Measurements from ENCODE around the gene POLE.

Gene POLE

GRCh38 chr12:132635076-132635955, 51.8 kb downstream of the POLE start:
- Mint-ChIP-seq H3K4me1 (peaks cover 15% of the 10 kb centered on the region), H3K27ac (peak overlapping the region; percentile 6), H3K4me3 (no peak overlapping the region), H3K9me3 (no peaks in the 10 kb centered on the region), H3K36me3 (peaks cover 88% of the 10 kb centered on the region), H3K27me3 (no peaks in the 10 kb centered on the region)
- no peak for ATAC-seq

- H3K4me3 Mint-ChIP-seq = no peak overlapping the region
- peaks cover 90% of the 10 kb centered on the region for H3K36me3 Mint-ChIP-seq
- peaks cover 15% of the 10 kb centered on the region for H3K4me1 Mint-ChIP-seq
- H3K27ac Mint-ChIP-seq = peak overlapping the region; percentile 59
- no peaks in the 10 kb centered on the region for H3K9me3 Mint-ChIP-seq
- no peaks in the 10 kb centered on the region for H3K27me3 Mint-ChIP-seq
- ATAC-seq = no peak
These were observed 52.6 kb downstream of the POLE start for GRCh38 chr12:132634411-132634990.

DNA sequence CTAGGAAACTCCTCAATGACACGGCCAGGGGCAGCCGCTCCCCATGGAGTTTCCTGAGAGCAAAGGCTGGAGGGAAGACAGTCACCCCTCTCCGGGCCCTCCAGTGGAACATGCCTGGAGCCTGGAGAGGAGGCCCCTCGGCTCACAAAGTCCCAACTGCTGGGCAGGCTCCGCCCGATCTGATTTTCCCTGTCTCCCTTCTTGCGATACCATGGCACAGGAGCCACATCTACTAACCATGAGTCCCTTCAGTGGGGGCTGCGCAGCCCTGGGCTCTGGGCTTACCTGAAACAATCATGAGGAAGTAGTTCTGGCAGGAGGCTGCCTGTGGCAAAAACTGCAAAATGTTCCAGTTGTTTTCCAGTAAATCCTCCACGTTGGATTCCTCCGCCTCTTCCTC, 53.2 kb downstream of the POLE start:
- Mint-ChIP-seq H3K4me1 (peaks cover 15% of the 10 kb centered on the region), H3K27ac (peak overlapping the region; percentile 59), H3K4me3 (no peak overlapping the region), H3K36me3 (peaks cover 88% of the 10 kb centered on the region), H3K27me3 (no peaks in the 10 kb centered on the region), H3K9me3 (no peaks in the 10 kb centered on the region)
- ATAC-seq = no peak

DNA sequence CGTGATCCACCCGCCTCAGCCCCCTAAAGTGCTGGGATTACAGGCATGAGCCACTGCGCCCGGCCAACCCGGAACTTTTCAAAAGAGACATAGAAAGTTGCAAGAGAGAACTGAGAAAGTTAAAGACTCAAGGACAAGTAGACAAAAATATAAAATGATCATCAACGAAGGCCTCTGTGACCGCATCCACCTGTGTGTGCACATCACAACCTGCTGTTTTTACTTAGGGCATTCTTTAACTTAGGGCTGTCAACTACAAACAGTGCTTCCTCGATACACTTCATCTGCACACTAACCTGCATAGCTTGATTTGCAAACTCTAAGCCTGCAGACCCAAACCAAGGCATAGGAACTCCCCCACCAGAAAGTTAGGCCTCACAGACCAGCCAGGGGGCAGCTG, 53.7 kb downstream of the POLE start:
- Mint-ChIP-seq H3K27ac (peak overlapping the region; percentile 59), H3K9me3 (no peaks in the 10 kb centered on the region), H3K36me3 (peaks cover 84% of the 10 kb centered on the region), H3K27me3 (no peaks in the 10 kb centered on the region), H3K4me1 (peaks cover 15% of the 10 kb centered on the region), H3K4me3 (no peak overlapping the region)
- no peak for ATAC-seq

GRCh38 chr12:132632521-132633228, 54.5 kb downstream of the POLE start:
- Mint-ChIP-seq H3K9me3 (no peaks in the 10 kb centered on the region), H3K27ac (peak overlapping the region; percentile 59), H3K36me3 (peaks cover 83% of the 10 kb centered on the region), H3K4me3 (no peak overlapping the region), H3K27me3 (no peaks in the 10 kb centered on the region), H3K4me1 (peaks cover 15% of the 10 kb centered on the region)
- peak; percentile 84 for ATAC-seq

- Mint-ChIP-seq H3K4me3 (no peak overlapping the region), H3K9me3 (no peaks in the 10 kb centered on the region), H3K4me1 (peaks cover 15% of the 10 kb centered on the region), H3K27ac (no peak overlapping the region), H3K27me3 (no peaks in the 10 kb centered on the region), H3K36me3 (peaks cover 74% of the 10 kb centered on the region)
- no peak for ATAC-seq
These were observed 55.5 kb downstream of the POLE start for GRCh38 chr12:132631666-132632065.

DNA sequence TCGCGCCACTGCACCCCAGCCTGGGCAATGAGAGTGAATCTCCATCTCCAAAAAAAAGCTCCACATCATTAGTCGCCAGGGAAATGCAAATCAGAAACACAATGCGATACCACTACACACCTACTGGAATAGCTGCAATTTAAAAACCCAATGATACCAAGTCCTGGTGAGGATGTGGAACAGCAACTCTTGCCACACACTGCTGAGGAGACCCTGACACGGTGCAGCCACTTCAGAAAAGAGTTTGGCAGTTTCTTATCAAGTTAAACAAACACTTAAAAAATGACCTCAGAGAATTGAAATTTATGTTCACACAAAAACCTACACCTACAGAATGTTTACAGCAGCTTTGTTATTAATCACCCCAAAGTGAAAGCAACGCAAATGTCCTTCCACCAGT, 56.5 kb downstream of the POLE start:
- Mint-ChIP-seq H3K4me1 (peaks cover 15% of the 10 kb centered on the region), H3K27me3 (no peaks in the 10 kb centered on the region), H3K9me3 (no peaks in the 10 kb centered on the region), H3K36me3 (peaks cover 68% of the 10 kb centered on the region), H3K27ac (no peak overlapping the region), H3K4me3 (no peak overlapping the region)
- no peak for ATAC-seq

DNA sequence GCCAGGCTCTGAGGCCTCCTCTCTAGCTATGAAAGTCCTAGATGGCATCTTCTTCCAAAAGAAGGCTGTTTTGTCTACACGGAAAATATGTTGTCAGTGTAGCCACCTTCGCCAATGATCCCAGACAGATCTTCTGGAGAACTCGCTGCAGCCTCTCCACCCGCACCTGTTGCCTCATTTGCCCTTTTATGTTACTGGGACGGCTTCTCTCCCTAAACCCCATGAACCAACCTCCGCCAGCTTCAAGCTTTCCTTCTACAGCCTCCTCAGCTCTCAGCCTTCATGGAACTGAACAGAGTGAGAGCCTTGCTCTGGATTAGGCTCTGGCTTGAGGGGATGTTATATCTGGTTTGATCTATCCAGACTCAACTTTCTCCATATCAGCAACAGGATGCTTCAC, 57.8 kb downstream of the POLE start:
- Mint-ChIP-seq H3K27ac (no peak overlapping the region), H3K4me3 (no peak overlapping the region), H3K4me1 (peaks cover 9% of the 10 kb centered on the region)

GRCh38 chr12:132625731-132626430, 61.3 kb downstream of the POLE start:
- no peak for ATAC-seq
- no peak overlapping the region for H3K27ac Mint-ChIP-seq
- no peaks in the 10 kb centered on the region for H3K9me3 Mint-ChIP-seq
- H3K36me3 Mint-ChIP-seq = peaks cover 38% of the 10 kb centered on the region
- peaks cover 8% of the 10 kb centered on the region for H3K4me1 Mint-ChIP-seq
- no peak overlapping the region for H3K4me3 Mint-ChIP-seq
- no peaks in the 10 kb centered on the region for H3K27me3 Mint-ChIP-seq

More for the DNA sequence above, 57.8 kb downstream of the POLE start:
- ATAC-seq = no peak
- Mint-ChIP-seq H3K9me3 (no peaks in the 10 kb centered on the region), H3K36me3 (peaks cover 68% of the 10 kb centered on the region), H3K27me3 (no peaks in the 10 kb centered on the region)

DNA sequence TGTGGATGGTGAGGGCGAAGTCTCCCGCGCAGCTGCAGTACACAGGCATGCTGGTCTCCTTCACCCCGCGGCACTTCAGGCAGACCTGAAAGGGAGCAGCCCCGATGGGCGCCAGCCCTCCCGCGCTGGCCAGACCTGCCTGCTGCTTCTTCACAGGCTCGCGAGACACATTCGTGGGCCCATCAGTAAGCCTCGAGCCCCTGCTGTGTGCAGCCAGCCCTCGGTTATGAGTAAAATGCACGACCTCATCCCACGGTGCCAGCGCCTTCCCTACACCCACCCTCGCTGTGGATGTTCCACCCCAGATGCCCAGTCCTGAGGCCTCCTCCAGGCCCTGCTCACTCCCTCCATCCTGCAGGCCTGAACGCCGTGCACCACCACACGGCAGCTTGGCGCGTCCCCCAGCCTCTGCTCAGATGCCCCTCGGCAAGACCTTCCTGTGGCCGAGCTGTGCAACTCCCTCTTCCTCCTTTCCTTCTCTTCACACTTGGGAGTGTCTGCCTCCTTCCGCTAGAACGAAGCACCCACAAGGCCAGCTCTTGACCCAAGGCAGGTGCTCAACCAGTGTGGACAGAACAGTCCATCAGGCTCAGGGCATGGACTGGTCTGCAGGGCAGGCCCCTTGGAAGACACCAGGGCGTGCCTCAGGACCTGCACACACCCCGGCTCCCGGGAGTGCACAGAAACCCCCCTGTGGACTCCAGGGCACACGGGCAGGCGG, 62.1 kb downstream of the POLE start:
- Mint-ChIP-seq H3K27me3 (no peaks in the 10 kb centered on the region), H3K36me3 (peaks cover 30% of the 10 kb centered on the region), H3K9me3 (no peaks in the 10 kb centered on the region), H3K4me3 (no peak overlapping the region), H3K27ac (no peak overlapping the region), H3K4me1 (peaks cover 8% of the 10 kb centered on the region)
- no peak for ATAC-seq

DNA sequence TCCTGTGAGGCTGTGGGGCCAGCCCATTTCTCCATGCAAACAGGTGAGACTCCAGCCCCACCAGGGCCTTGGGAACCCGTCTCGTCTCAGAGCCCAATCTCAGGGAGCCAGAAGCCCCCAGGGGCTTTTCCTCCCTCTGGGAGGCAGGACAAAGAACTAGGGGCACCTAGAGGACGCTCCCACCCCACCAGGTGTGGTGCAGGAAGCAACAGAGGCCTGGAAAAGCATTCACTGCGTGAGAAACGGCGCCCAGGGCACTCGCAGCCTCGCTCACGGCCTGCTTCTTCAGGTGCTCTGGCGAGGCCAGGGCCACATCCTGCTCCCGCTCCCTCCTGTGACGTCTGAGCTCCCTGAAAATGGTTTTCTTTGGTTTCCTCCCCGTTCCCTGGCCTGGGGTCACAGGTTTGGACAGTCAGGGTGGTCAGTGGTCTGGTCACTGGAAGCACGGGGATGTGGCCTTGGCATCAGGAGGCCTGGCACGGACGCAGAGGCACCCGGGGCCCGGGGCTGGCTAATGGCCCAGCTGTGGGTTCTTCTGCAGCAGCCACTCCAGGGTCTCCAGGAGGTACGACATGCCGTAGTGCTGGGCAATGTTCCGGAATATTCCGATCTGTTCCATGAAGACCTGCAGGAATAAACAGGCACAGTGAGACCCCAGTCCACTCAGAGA, 62.8 kb downstream of the POLE start:
- no peaks in the 10 kb centered on the region for H3K9me3 Mint-ChIP-seq
- no peaks in the 10 kb centered on the region for H3K27me3 Mint-ChIP-seq
- H3K4me3 Mint-ChIP-seq = no peak overlapping the region
- no peak for ATAC-seq
- H3K4me1 Mint-ChIP-seq = peaks cover 8% of the 10 kb centered on the region
- H3K27ac Mint-ChIP-seq = no peak overlapping the region
- H3K36me3 Mint-ChIP-seq = peaks cover 22% of the 10 kb centered on the region

DNA sequence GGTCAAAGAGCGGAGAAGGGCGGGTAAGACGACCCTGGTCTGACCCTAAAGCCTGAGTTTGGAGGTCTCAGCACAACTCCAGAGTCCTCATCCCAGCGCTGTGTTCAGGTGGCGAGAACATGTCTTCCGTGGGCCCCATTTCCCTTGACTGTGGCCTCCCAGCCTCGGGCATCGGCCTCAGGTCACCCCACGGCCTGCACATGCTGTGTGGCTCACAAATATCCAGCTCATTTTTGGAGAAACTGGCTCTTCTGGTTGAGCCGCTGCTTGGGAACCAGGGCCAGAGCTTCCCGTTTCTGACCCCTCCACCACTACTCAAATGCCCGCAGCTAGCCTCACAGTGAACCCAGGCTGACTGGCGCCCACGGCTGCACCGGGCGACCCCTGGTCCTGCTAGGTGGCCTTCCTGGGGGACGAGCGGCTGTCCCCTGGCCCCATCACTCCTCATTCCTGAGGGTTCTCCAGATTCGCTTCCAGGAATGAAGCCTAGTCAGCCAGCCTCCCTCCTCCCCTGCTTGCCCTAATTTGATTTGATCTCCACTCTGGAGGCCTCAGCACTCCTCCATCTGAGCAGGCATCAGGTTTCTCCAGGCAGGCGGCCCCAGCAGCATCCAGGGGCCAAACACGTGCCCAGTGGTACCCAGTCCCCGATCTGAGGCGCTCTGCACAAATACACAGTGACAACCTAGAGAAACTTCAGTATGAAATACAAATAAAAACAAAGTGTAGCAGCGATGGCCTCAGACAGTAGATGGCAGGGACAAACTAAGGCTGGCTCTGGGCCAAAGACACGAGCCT, 63.9 kb downstream of the POLE start:
- no peak overlapping the region for H3K4me3 Mint-ChIP-seq

GRCh38 chr12:132622437-132623071, 64.6 kb downstream of the POLE start:
- Mint-ChIP-seq H3K4me1 (peaks cover 16% of the 10 kb centered on the region), H3K27ac (no peak overlapping the region), H3K9me3 (peaks cover 6% of the 10 kb centered on the region), H3K27me3 (peaks cover 9% of the 10 kb centered on the region), H3K4me3 (no peak overlapping the region), H3K36me3 (peaks cover 23% of the 10 kb centered on the region)
- no peak for ATAC-seq

More for the DNA sequence above, 63.9 kb downstream of the POLE start:
- H3K36me3 Mint-ChIP-seq = peaks cover 20% of the 10 kb centered on the region
- H3K4me1 Mint-ChIP-seq = peaks cover 8% of the 10 kb centered on the region
- ATAC-seq = no peak
- H3K9me3 Mint-ChIP-seq = no peaks in the 10 kb centered on the region
- no peak overlapping the region for H3K27ac Mint-ChIP-seq
- peaks cover 2% of the 10 kb centered on the region for H3K27me3 Mint-ChIP-seq
